ENCODE results near the gene DDIAS.
"Not testable (repeated sequence)": the region's sequence is repeated elsewhere in the genome, so short reads cannot be mapped to it uniquely, and the experiment has no call there.

Gene DDIAS

DNA sequence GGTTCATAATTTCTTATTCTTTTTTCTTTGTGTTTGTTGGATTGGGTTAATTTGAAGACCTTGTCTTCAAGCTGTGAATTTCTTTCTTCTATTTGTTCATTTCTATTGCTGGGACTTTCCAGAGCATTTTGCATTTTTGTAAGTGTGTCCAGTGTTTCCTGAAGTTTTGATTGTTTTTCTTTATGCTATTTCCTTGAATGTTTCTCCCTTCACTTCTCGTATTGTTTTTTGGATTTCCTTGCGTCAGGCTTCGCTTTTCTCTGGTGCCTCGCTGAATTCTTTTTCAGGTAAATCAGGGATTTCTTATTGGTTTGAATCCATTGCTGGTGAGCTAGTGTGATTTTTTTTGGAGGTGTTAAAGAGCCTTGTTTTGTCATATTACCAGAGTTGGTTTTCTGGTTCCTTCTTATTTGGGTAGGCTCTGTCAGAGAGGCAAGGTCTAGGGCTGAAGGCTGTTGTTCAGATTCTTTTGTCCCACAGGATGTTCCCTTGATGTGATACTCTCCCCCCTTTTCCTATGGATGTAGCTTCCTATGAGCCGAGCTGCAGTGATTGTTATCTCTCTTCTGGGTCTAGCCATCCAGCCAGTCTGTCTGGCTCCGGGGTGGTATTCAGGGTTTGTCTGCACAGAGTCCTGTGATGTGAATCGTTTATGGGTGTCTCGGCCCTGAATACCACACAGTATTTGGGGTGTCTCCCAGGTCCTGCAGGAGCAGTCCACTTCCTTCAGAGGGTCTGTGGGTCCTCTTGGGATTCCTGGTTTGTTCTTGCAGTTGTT lies 21.0 kb downstream of the DDIAS start:
- not testable (repeated sequence) for DNase-seq (ENCODE audit: low spot score)

DNA sequence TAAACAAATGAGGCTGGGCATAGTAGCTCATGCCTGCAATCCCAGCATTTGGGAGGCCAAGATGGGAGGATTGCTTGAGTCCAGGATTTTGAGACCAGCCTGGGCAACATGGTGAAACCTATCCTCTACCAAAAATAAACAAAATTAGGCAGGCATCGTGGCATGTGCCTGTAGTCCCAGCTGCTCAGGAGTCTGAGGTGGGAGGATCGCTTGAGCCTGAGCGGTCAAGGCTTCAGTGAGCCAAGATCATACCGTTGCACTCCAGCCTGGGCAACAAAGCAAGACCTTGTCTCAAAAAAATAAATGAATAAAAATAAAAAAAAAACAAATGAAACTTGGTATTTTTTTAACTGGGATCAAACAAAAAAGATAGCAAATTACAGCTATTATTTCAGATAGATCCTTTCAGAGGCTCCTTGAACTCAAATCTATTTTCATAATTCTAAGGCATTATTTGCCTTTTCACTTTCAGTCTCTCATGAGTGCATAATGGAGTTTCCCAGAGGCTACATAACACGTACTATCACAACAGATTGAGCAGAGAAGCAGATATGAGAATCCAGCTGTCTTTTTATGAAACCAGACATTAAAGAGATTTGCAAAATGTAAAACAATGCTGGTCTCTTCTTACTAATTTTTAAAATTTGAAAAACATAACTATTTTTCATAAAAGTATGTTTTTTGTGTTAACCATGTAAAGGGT lies 23.1 kb downstream of the DDIAS start:
- DNase-seq (ENCODE audit: low spot score): no peak

DNA sequence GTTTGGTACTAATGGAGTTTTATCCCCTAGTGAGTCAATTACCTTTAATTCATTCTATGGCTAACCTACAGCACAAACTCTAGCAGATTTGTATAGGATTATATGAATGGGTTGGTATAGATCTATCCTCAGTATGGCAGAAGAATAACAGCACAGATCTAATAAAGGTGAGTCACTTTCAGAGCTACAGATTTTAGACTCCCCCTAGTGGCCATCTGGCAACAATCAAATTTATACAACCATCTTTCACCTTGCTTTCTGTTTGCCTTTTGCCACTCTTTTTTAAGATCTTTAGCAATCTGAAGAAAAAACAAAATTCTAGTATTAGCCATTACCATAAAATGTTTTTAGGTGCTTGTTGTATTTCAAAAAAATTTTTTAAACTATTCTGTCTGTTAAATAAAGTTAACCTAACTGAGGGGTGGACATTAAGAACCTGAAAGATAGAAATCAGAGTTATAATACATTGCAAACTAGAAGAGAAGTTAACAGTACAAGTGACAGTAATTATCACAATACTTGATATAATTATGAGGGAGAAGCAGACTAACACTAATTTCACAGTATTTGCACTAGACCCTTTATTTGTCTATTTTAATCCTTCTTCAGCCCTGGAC lies 25.8 kb downstream of the DDIAS start:
- DNase-seq (ENCODE audit: low spot score): peak; percentile 68

DNA sequence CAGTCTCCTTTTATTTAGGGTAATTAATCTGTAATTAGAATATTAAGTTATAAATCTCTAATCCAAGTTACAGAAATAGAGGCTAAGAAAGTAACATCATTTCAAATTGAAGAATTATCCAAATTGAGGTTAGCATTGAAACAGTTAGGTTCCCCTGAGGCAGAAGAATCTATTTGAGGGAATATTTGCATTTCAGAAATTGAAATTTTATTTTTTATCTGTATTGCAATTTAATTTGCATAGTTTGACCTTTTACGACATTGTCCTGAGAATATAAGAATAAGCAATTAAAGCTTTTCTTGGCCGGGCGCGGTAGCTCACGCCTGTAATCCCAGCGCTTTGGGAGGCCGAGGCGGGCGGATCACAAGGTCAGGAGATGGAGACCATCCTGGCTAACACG lies 27.6 kb downstream of the DDIAS start:
- DNase-seq (ENCODE audit: low spot score): no peak

DNA sequence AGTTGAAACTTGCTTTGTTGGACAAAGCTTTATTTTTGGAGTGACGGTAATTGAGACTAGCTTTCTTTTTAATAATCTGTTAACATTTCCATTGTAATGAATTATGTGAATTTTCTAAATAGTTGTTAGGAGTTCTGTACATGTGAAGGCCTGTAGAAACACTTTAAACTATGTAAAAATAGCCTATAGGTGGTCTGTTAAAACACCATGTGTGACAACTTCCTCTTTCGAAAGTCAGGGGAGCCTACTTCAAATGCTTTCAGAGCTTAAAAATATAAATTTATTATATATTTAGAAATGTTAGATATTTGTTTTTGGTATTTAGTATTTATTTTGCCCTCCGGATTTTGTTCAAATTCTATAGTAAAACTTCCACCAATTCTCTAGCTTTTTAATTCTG lies 28.7 kb downstream of the DDIAS start:
- no peak for DNase-seq (ENCODE audit: low spot score)

DNA sequence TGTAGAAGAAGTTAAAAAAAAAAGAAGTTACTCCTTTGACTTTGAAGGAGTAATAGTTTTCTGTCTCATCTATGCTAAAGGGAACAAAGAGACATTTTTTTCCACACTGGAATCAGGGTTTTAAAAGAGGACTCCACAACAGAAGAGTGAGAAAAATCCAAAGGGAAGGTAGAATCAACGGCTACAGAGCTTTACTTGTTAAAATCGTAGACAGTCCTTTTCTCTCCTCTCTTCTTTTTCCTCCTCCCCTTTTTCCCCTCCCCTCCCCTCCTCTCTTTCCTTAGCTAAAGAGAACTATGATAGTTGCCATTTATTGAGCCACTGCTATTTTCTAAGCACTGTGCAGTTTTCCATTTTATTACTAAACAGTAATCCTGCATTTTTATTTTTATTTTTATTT lies 29.2 kb downstream of the DDIAS start:
- no peak for DNase-seq (ENCODE audit: low spot score)

DNA sequence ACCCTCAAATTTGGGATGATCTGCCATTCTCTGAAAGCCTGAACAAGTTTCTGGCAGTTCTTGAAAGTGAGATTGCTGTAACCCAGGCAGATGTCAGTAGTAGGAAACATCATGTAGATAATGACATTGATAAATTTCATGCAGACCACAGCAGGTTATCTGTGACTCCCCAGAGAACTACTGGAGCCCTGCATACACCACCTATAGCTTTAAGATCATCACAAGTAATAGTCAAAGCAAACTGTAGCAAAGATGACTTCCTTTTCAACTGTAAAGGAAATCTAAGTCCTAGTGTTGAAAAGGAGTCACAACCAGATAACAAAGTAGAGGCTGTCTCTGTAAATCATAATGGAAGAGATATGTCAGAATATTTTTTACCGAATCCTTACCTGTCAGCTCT lies 31.0 kb downstream of the DDIAS start:
- no peak for DNase-seq (ENCODE audit: low spot score)

DNA sequence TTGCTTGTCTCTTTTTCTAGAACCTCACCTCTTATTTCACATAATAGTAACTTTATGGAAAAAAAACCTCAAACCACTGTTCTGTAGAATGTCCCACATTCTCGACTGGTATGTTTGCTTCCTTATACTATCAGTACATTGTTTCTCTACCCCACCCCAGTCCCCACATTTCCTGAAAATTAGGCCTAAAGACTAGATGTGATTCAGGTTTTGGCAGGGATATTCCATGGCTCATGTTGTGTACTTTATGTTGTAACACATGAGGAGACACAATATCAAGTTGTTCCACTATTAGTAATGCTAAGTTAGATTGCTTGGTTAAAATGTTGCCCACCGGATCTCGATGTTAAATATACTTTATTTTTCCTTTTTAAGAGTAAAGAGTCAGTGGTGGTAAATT lies 34.7 kb downstream of the DDIAS start:
- no peak for DNase-seq (ENCODE audit: low spot score)

DNA sequence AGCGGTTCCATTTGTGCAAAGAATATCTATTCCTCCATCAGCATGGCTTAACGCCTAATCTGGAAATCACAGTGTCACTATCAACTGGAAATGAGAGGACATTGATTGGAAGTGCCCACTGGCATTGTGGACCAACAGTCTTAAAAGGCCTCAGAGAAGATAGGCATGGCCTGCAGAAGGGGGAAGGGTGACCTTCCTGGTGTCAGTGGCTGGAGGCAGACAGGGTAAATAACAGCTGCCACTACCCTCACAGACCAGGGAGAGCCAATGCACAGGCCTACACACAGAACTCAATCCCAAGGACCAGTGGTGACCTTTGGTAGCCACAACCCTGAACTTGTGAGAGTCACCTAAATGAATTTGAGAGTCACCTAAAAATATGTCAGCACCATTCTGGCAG lies 36.0 kb downstream of the DDIAS start:
- no peak for DNase-seq (ENCODE audit: low spot score)

DNA sequence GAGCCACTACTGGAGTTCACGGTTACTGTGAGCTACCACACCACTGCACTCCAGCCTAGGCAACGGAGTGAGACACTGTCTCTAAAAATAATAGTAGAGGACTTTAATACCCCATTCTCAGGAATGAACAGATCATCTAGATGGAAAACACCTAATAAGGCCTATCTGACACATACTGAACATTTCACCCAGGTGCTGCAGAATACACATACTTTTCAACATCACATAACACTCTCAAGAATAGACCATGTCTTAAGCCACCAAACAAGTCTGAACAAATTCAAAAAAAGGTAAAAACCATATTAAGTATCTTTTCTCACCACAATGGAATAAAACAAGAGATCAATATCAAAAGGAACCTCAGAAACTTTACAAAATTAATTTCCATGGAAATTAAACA lies 37.9 kb downstream of the DDIAS start:
- no peak for DNase-seq (ENCODE audit: low spot score)

DNA sequence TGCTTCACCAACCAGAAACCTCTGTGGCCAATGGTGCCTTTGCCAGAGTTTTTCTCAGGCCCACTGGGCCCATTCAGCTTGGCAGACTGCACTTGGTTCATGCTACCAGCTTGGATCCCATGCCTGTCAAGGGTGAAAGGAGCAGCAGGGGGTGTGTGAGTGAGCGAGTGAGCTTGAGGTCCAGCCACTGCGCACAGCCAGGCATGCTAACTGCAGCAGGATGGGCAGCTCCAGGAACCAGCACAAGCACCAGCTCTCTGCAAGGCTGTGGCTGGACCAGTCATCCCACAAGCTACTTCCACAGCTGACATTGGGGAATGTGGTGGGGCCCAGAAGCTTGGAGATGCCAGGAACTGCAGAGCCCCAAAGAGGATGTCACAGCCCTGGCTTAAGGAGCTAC lies 40.8 kb downstream of the DDIAS start:
- DNase-seq (ENCODE audit: low spot score): no peak

DNA sequence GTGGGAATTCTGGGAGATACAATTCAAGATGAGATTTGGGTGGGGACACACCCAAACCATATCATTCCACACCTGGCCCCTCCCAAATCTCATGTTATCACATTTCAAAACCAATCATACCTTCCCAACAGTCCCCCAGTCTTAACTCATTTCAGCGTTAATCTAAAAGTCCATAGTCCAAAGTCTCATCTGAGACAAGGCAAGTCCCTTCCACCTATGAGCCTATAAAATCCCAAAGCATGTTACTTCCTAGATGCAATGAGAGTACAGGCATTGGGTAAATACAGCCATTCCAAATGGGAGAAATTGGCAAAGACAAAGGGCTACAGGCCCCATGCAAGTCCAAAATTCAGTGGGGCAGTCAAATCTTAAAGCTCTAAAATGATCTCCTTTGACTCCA lies 41.9 kb downstream of the DDIAS start:
- not testable (repeated sequence) for DNase-seq (ENCODE audit: low spot score)

DNA sequence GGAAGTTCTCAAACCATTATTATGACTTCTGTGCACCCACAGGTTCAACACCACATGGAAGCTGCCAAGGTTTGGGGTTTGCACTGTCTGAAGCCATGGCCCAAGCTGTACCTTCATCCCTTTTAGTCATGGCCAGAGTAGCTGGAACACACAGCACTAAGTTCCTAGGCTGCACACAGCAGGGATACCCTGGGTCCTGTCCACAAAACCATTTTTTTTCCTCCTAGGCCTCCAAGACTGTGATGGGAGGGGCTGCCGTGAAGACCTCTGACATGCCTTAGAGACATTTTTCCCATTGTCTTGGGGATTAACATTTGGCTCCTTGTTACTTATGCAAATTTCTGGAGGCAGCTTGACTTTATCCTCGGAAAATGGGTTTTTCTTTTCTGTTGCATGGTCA lies 42.7 kb downstream of the DDIAS start:
- DNase-seq (ENCODE audit: low spot score): no peak

DNA sequence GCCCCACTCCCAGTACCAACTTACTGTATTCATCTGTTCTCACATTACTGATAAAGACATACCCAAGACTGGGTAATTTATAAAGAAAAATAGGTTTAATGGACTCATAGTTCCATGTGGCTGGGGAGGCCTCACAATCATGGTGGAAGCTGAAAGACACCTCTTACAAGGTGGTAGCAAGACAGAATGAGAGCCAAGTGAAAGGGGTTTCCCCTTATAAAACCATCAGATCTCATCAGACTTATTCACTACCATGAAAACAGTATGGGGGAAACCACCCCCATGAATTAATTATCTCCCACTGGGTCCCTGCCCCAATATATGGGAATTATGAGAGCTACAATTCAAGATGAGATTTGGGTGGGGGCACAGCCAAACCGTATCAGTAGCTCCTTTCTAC lies 43.5 kb downstream of the DDIAS start:
- DNase-seq (ENCODE audit: low spot score): not testable (repeated sequence)

DNA sequence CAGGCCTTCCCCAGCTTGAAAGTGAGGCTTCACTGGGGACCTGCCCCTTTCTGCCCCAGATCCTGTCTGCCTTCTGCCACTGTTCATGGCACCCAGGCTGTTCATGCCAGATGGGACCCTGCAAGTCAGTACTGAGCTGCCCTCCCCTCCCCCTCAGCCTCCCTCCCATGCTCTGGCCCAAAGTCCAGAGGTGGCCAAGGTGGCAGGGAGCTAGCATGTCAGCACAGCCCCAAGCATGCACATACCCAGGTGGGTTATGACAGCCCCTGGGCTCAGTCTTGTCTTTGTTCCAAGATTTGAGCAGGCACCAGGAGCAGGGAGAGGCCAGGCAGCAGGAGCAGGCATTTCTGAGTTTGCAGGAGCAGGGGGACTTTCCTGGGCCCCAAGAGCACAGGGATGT lies 44.1 kb downstream of the DDIAS start:
- DNase-seq (ENCODE audit: low spot score): no peak

DNA sequence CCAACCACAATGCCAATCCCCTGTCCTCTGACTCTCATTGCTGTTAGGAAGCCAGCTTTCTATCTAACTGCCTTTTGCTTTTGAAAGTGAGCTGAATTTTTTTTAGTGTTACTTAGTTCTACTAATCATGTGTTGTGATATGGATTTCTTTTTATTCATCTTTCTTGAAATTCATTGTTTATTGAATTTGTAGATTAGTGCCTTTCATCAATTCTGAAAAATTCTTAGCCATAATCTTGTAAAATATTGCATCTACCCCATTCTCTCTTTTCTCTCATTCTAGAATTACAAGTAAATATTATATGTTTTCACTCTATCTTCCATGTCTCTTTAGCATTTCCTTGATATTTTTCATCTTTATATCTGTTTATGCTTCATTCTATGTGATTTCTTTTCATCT lies 47.8 kb downstream of the DDIAS start:
- DNase-seq (ENCODE audit: low spot score): no peak

DNA sequence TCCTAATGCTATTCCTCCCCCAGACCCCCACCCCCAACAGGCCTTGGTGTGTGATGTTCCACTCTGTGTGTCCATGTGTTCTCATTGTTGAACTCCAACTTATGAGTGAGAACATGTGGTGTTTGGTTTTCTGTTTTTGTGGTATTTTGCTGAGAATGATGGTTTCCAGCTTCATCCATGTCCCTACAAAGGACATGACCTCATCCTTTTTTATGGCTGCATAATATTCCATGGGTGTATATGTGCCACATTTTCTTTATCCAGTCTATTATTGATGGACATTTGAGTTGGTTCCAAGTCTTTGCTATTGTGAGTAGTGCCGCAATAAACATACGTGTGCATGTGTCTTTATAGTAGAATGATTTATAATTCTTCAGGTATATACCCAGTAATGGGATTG lies 49.0 kb downstream of the DDIAS start:
- DNase-seq (ENCODE audit: low spot score): not testable (repeated sequence)

DNA sequence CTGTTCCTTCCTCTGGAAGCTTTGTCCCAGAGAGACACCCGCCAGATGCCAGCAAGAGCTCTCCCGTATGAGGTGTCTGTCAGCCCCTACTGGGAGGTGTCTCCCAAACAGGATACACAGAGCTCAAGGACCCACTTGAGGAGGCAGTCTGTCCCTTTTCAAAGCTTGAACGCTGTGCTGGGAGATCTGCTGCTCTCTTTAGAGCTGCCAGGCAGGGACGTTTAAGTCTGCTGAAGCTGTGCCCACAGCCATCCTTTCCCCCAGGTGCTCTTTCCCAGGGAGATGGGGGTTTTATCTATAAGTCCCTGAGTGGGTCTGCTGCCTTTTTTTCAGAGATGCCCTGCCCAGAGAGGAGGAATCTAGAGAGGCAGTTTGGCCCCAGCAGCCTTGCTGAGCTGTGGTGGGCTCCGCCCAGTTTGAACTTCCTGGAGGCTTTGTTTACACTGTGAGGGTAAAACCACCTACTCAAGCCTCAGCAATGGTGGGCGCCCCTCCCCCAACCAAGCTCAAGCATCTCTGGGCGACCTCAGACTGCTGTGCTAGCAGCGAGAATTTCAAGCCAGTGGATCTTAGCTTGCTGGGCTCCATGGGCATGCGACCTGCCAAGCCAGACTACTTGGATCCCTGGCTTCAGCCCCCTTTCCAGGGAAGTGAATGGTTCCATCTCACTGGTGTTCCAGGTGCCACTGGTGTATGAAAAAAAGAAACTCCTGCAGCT lies 54.4 kb downstream of the DDIAS start:
- DNase-seq (ENCODE audit: low spot score): peak; percentile 63

DNA sequence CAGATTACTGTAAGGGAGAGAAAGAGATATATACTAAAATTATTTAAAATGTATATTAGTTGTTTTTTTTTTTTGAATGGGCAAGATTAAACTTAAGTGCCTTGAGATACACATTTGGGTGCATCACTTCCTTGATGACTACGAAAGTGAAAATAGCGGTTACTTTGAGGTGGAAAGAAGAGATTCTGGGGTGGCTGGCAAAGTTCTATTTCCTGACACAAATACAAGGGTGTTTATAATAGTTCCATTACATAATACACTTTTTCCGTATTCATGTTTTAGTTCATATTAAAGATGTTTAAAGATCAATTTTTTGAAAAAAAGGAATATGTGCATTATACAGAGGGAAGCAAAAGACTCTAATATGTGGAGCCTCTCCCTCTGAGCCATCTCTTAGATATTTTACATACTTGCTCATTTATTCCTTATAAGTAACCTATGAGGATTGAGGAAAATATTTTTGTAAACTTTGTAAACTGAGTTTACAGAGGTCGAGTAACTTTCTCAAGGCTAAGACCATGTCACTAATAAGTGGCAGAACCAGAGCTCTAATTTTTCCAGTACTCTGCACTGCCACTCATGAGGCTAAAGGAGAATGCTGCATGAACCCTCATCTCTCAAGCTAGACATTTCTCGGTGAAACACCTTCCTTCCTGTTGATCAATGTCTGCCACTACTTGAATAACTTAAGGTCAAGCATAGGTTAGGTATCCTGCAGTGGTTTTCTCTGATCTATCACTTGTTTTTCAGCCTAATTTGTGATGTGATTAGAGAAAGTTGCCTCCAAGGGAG lies 58.6 kb downstream of the DDIAS start:
- DNase-seq (ENCODE audit: low spot score): peak; percentile 74

DNA sequence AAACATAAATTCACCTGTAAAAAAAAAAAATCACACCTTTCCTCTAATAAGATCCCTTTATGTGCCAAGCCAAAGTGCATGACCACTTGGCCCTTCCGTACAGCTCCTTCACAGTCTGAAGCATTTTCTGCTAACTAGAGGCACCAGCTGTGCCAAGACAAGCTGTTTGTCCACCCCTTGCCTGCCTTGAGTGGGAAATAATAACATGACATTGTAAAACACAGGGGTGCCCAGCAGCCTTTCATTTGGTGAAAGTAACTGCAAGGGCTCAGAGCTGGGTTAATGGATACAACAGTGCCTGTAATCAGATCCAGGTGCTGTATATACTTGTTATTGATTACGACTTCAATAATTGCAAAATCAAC lies 59.2 kb downstream of the DDIAS start:
- no peak for DNase-seq (ENCODE audit: low spot score)

DNA sequence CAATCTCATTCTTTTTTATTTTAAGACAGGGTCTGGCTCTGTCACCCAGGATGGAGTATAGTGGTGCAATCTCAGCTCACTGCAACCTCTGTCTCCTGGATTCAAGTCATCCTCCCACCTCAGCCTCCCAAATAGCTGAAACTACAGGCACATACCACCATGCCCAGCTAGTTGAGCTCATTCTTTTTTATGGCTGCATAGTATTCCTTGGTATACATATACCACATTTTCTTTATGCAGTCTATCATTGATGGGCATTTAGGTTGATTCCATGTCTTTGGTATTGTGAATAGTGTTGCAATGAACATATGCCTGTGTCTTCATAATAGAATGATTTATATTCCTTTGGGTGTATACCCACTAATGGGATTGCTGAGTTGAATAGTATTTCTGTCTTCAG lies 60.5 kb downstream of the DDIAS start:
- DNase-seq (ENCODE audit: low spot score): not testable (repeated sequence)

DNA sequence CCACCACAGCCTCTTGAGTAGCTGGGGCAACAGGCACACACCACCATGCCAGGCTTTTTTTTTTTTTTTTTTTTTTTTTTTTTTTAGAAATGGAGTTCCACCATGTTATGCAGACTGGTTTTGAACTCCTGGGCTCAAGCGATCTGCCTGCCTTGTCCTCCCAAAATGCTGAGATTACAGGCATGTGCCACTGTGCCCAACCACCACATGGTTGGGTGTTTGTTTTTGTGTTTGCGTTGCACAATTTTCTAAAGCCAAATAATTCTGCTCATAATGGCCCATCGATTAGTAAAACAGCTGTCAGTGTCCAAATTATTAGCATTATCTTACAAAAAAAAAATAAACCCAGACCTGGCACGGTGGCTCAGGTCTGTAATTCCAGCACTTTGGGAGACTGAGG lies 65.8 kb downstream of the DDIAS start:
- no peak for DNase-seq (ENCODE audit: low spot score)

Data from CD4-positive, alpha-beta T cell treated with Interleukin-6 at 100 ng/mL for 8 hours (primary cell).